ENCODE measurements around the gene RPS3.

GRCh38 chr11:75450236-75450635, 50.9 kb downstream of the RPS3 start:
- TF ChIP-seq EZH2 (IDR thresholded peaks at IDR 0.05): no peak
- TF ChIP-seq, protein P1, sequence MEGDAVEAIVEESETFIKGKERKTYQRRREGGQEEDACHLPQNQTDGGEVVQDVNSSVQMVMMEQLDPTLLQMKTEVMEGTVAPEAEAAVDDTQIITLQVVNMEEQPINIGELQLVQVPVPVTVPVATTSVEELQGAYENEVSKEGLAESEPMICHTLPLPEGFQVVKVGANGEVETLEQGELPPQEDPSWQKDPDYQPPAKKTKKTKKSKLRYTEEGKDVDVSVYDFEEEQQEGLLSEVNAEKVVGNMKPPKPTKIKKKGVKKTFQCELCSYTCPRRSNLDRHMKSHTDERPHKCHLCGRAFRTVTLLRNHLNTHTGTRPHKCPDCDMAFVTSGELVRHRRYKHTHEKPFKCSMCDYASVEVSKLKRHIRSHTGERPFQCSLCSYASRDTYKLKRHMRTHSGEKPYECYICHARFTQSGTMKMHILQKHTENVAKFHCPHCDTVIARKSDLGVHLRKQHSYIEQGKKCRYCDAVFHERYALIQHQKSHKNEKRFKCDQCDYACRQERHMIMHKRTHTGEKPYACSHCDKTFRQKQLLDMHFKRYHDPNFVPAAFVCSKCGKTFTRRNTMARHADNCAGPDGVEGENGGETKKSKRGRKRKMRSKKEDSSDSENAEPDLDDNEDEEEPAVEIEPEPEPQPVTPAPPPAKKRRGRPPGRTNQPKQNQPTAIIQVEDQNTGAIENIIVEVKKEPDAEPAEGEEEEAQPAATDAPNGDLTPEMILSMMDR (IDR thresholded peaks at IDR 0.05): no peak

Measured in neural progenitor cell (in vitro differentiated cells).